Stimulated activated CD4-positive, alpha-beta T cell treated with anti-CD3 and anti-CD28 coated beads, Interleukin-12 subunit alpha, Interleukin-12 subunit beta, amount 100 ng/mL, for 4 hours (primary cell): ENCODE measurements around the gene CBX2.

Experiments
- DNase-seq: peaks from one replicate; pipeline ENCODE4 v3.0.0-alpha.2; 2020

The CBX2 gene

GRCh38 chr17:79789943-79790804 is 12.2 kb downstream of the CBX2 start:
- DNase-seq, result peak; percentile 41

- no peak for DNase-seq
Measured at GRCh38 chr17:79790805-79791734, 13.1 kb downstream of the CBX2 start.

GRCh38 chr17:79791735-79792161 is 13.8 kb downstream of the CBX2 start:
- no peak for DNase-seq

GRCh38 chr17:79792341-79792871 is 14.5 kb downstream of the CBX2 start:
- DNase-seq, result no peak

- DNase-seq, result no peak
Measured at GRCh38 chr17:79792984-79793923, 15.3 kb downstream of the CBX2 start.

GRCh38 chr17:79793924-79794304 is 16.0 kb downstream of the CBX2 start:
- DNase-seq, result no peak

GRCh38 chr17:79794659-79795511 is 16.9 kb downstream of the CBX2 start:
- DNase-seq, result no peak

- no peak for DNase-seq
Measured at GRCh38 chr17:79795795-79796443, 18.0 kb downstream of the CBX2 start.

GRCh38 chr17:79796444-79796762 is 18.5 kb downstream of the CBX2 start:
- no peak for DNase-seq

GRCh38 chr17:79796763-79797491 is 19.0 kb downstream of the CBX2 start, which contains the start of gene CBX8:
Gene CBX8, minus strand, starts transcription at chr17:79797077. Its CDS starts 79 bp downstream, at chr17:79796998.
- peak; percentile 99 for DNase-seq

- no peak for DNase-seq
Measured at GRCh38 chr17:79797492-79798298, 19.7 kb downstream of the CBX2 start.

GRCh38 chr17:79798299-79799173 is 20.6 kb downstream of the CBX2 start:
- no peak for DNase-seq

GRCh38 chr17:79799174-79799537 is 21.2 kb downstream of the CBX2 start:
- DNase-seq, result no peak

- no peak for DNase-seq
Measured at GRCh38 chr17:79799538-79800324, 21.8 kb downstream of the CBX2 start.

GRCh38 chr17:79800325-79801155 is 22.6 kb downstream of the CBX2 start:
- no peak for DNase-seq
